Astrocyte of the spinal cord (primary cell): ENCODE data around the gene CTSA.

Experiments
- DNase-seq: peaks from one replicate; pipeline ENCODE4 v3.0.0; 2011; ENCODE audit warnings: low read depth, low spot score
- H3K4me3 ChIP-seq: 2 replicates; pipeline ENCODE4 v1.5.1; 2011; ENCODE audit warnings: low read depth, mild to moderate bottlenecking, low read length, moderate library complexity
- in situ Hi-C: cut with HindIII; loops from 2 replicates; pipeline ENCODE4 v1.10.0; 2017; ENCODE audit warnings: low sequenced_read_pairs
- TF ChIP-seq, protein P1 (sequence below): IDR thresholded peaks from 2 replicates; pipeline ENCODE4 v1.5.1; 2012; ENCODE audit warnings: low read depth, mild to moderate bottlenecking, low read length, inconsistent platforms

Gene CTSA

DNA sequence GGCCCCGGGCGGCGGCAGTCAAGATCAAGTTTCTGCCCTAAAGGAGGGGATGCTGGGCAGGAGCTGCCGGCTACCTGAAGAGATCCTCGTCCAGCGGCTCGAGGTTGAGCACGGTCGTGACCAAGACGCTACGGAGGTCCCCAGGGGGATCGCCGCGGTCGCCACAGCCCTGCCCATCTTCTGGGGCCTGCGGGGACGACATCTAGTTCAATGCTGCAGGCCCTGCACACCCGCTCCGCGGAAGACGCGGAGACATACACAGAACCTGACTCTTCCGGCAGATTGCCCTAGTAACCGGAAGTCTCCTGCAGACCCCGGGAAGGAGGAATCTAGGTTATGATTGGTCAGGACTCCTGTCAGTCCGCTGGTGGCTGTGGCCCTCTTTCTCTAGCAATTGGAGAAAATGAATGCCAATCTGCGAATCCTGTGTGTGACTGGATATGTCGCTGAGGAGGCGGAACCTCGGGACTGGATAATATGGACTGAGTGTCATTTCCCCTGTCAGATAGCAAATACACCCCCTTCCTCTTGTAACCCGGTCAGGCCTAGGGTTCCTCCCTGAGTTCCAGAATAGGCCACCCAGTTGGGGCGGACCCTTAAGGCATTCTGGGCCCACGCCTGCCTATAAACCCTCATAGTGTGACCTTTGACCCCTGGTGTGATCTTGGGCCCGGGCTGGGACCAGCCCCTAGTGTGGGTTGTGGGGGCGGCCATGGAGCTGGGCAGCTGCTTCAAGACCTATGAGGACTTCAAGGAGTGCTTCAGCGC is 33.8 kb upstream of the CTSA start, which contains the start of the genes ACOT8 and ZSWIM3:
TSS of gene ACOT8 (minus strand) at position 279 of the 768 bp plus-strand sequence. CDS start at position 202, 77 bp downstream.
TSS of gene ZSWIM3 (plus strand) at position 501 of the 768 bp plus-strand sequence. CDS start at position 713, 212 bp downstream.
- DNase-seq: peak; percentile 100
- peak within 1 kb of the TSS; percentile 79 for H3K4me3 ChIP-seq
- in situ Hi-C loops: no loop called here
- TF ChIP-seq, protein P1, sequence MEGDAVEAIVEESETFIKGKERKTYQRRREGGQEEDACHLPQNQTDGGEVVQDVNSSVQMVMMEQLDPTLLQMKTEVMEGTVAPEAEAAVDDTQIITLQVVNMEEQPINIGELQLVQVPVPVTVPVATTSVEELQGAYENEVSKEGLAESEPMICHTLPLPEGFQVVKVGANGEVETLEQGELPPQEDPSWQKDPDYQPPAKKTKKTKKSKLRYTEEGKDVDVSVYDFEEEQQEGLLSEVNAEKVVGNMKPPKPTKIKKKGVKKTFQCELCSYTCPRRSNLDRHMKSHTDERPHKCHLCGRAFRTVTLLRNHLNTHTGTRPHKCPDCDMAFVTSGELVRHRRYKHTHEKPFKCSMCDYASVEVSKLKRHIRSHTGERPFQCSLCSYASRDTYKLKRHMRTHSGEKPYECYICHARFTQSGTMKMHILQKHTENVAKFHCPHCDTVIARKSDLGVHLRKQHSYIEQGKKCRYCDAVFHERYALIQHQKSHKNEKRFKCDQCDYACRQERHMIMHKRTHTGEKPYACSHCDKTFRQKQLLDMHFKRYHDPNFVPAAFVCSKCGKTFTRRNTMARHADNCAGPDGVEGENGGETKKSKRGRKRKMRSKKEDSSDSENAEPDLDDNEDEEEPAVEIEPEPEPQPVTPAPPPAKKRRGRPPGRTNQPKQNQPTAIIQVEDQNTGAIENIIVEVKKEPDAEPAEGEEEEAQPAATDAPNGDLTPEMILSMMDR: no peak

DNA sequence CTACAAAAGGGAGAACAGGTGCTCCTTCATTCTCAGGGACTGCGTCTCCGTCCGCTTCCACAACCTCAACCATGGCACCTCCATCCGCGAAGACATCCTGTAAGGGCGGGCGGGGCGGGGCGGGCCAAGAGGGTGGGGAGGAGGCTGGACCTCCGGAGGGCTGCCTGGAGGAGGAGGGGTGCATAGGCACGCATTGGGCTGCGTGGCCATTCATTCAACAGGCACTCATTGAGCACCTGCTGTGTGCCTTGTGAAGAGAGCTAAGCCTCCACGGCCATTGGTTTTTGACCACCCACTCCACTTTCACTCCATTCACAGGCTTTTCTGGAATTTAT is 33.3 kb upstream of the CTSA start:
- no peak for DNase-seq
- TF ChIP-seq, protein P1: no peak
- H3K4me3 ChIP-seq: peak overlapping the region; percentile 79
- in situ Hi-C loops: no loop called here

DNA sequence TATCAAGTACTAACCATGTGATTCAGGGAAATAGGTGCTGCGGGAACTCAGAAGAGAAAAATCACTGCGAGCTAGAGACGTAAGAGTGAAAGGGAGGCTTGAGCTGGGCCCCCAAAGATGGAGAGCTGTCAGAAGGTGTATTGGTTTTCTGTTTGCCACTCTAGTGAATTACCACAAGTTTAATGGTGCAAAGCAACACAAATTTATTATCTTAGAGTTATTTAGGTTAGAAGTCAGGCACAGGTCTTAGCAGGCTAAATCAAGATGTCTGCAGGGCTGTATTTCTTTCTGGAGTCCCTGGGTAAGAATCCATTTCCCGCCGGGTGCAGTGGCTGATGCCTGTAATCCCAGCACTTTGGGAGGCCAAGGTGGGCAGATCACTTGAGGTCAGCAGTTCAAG is 31.2 kb upstream of the CTSA start:
- no peak for DNase-seq
- TF ChIP-seq, protein P1: no peak
- no peak overlapping the region for H3K4me3 ChIP-seq
- in situ Hi-C loops: no loop called here

GRCh38 chr20:45860560-45861220 is 30.4 kb upstream of the CTSA start:
- in situ Hi-C loops: no loop called here
- DNase-seq: no peak
- TF ChIP-seq, protein P1: no peak
- H3K4me3 ChIP-seq: no peak overlapping the region

- TF ChIP-seq, protein P1: no peak
- DNase-seq: no peak
- in situ Hi-C loops: no loop called here
- no peak overlapping the region for H3K4me3 ChIP-seq
Observed at GRCh38 chr20:45861221-45862075, 29.7 kb upstream of the CTSA start.

GRCh38 chr20:45863543-45864470 is 27.3 kb upstream of the CTSA start:
- TF ChIP-seq, protein P1: no peak
- no peak overlapping the region for H3K4me3 ChIP-seq
- in situ Hi-C loops: no loop called here
- no peak for DNase-seq
